ENCODE data around the gene CSNK2A1.

GRCh38 chr20:440636-441035 lies 103.0 kb downstream of the CSNK2A1 start:
- no peak for TF ChIP-seq CTCF (IDR thresholded peaks at IDR 0.05)
- no peak for TF ChIP-seq POLR2A (IDR thresholded peaks at IDR 0.05)

All from body of pancreas (tissue), 4 donors.